Liver (tissue), 9 donors: ENCODE data around the gene TRAPPC3L. TPM values are rescaled to one million over a fixed set of nuclear protein-coding genes. Genes with fewer than 3 reads are reported as not detected.

Experiments
- DNase-seq: peaks from one replicate; pipeline ENCODE4 v3.0.0-alpha.2; 2017; ENCODE audit warnings: low spot score
- H3K27ac ChIP-seq, 2 donors: one replicate each; pipeline ENCODE4 v1.7.0; 2013; ENCODE audit warnings: inconsistent platforms in 2 of 2, low read length in 2 of 2, control low read depth in 1 of 2, low read depth in 1 of 2, mild to moderate bottlenecking in 1 of 2
- H3K27me3 ChIP-seq, 4 donors: one replicate each; pipeline versions ENCODE4 v1.6.1 to v1.7.0; 2013; ENCODE audit warnings: low read length in 3 of 4, inconsistent platforms in 1 of 4, mild to moderate bottlenecking in 1 of 4, moderate library complexity in 1 of 4; ENCODE audit not compliant: control insufficient read depth in 4 of 4, insufficient read depth in 4 of 4
- H3K36me3 ChIP-seq, 4 donors: one replicate each; pipeline versions ENCODE4 v1.6.1 to v1.7.0; 2013; ENCODE audit warnings: low read length in 3 of 4, mild to moderate bottlenecking in 3 of 4, low read depth in 1 of 4, moderate library complexity in 1 of 4; ENCODE audit not compliant: control insufficient read depth in 4 of 4, insufficient read depth in 3 of 4
- H3K4me1 ChIP-seq, 4 donors: one replicate each; pipeline versions ENCODE4 v1.6.1 to v1.7.0; 2013; ENCODE audit warnings: low read length in 3 of 4, mild to moderate bottlenecking in 3 of 4, moderate library complexity in 1 of 4; ENCODE audit not compliant: control insufficient read depth in 4 of 4, insufficient read depth in 4 of 4
- H3K4me3 ChIP-seq, 3 donors: one replicate each; pipeline versions ENCODE4 v1.6.1 to v1.7.0; 2013; ENCODE audit warnings: low read length in 3 of 3, control low read depth in 1 of 3, low read depth in 1 of 3, mild to moderate bottlenecking in 1 of 3
- H3K9ac ChIP-seq, 2 donors: one replicate each; pipeline ENCODE4 v1.7.0; 2013; ENCODE audit warnings: low read length in 2 of 2, mild to moderate bottlenecking in 2 of 2, moderate library complexity in 2 of 2, control low read depth in 1 of 2, low read depth in 1 of 2
- H3K9me3 ChIP-seq, 4 donors: one replicate each; pipeline versions ENCODE4 v1.6.1 to v1.7.0; 2013; ENCODE audit warnings: low read length in 3 of 4; ENCODE audit not compliant: control insufficient read depth in 4 of 4
- EGR1 ChIP-seq, 2 donors: IDR thresholded peaks; 2 replicates each; pipeline ENCODE4 v1.6.1; 2016 to 2018; ENCODE audit warnings: antibody characterized with exemption in 2 of 2, low read depth in 2 of 2
- FOXA1 ChIP-seq: IDR thresholded peaks from 2 replicates; pipeline ENCODE4 v1.6.1; 2016; ENCODE audit warnings: antibody characterized with exemption
- FOXA2 ChIP-seq: IDR thresholded peaks from 2 replicates; pipeline ENCODE4 v1.6.1; 2016; ENCODE audit warnings: antibody characterized with exemption
- GABPA ChIP-seq, 2 donors: IDR thresholded peaks in 1 of 2; conservative IDR thresholded peaks in 1 of 2; 2 replicates each; pipeline ENCODE4 v1.6.1; 2016; ENCODE audit warnings: antibody characterized with exemption in 2 of 2, mild to moderate bottlenecking in 1 of 2, moderate library complexity in 1 of 2
- HNF4A ChIP-seq, 2 donors: conservative IDR thresholded peaks; 2 replicates each; pipeline ENCODE4 v1.6.1; 2016; ENCODE audit warnings: antibody characterized with exemption in 2 of 2, mild to moderate bottlenecking in 2 of 2
- HNF4G ChIP-seq: IDR thresholded peaks from 2 replicates; pipeline ENCODE4 v1.6.1; 2016; ENCODE audit warnings: antibody characterized with exemption
- JUND ChIP-seq, 2 donors: IDR thresholded peaks; 2 replicates each; pipeline ENCODE4 v1.6.1; 2016; ENCODE audit warnings: antibody characterized with exemption in 2 of 2
- NR2F2 ChIP-seq: IDR thresholded peaks from 2 replicates; pipeline ENCODE4 v1.6.1; 2016; ENCODE audit warnings: antibody characterized with exemption
- RAD21 ChIP-seq, 2 donors: IDR thresholded peaks; 2 replicates each; pipeline ENCODE4 v1.6.1; 2016; ENCODE audit warnings: antibody characterized with exemption in 2 of 2, mild to moderate bottlenecking in 2 of 2
- RXRA ChIP-seq, 2 donors: IDR thresholded peaks; 2 replicates each; pipeline ENCODE4 v1.6.1; 2017 to 2018; ENCODE audit warnings: antibody characterized with exemption in 2 of 2, mild to moderate bottlenecking in 1 of 2
- SP1 ChIP-seq: IDR thresholded peaks from 2 replicates; pipeline ENCODE4 v1.6.1; 2018; ENCODE audit warnings: antibody characterized with exemption, mild to moderate bottlenecking
- TAF1 ChIP-seq: conservative IDR thresholded peaks from 2 replicates; pipeline ENCODE4 v1.6.1; 2016; ENCODE audit warnings: antibody characterized with exemption, mild to moderate bottlenecking
- YY1 ChIP-seq: IDR thresholded peaks from 2 replicates; pipeline ENCODE4 v1.6.1; 2016; ENCODE audit warnings: antibody characterized with exemption, mild to moderate bottlenecking
- WGBS: extraction: QIAGEN DNeasy Blood & Tissue Kit; methylation state at CpG from one replicate; pipeline ENCODE4 v1.1.7; 2013; 5-methylcytosine and 5-hydroxymethylcytosine counted together
- polyA plus RNA-seq, 2 donors: library from polyadenylated mRNA; stranded (reverse) in 1 of 2; unstranded in 1 of 2; fragments of 200-250 nt in 1 of 2; fragments of >200 nt in 1 of 2; fragmentation: Nextera tagmentation in 1 of 2; extraction: Ambion mirVana in 1 of 2; gene quantifications; one replicate each; pipeline versions ENCODE4 v1.2.1 to v1.2.3, GENCODE V29; 2013 to 2015
- total RNA-seq, 2 donors: library from RNA; depleted of rRNA; stranded (reverse); fragments of >200 nt; gene quantifications; one replicate each; pipeline ENCODE4 v1.2.3, GENCODE V29; 2014
- TF ChIP-seq, protein P1 (sequence below): IDR thresholded peaks from 2 replicates; pipeline ENCODE4 v1.6.1; 2016; ENCODE audit warnings: antibody characterized with exemption, mild to moderate bottlenecking
- TF ChIP-seq, protein P2 (sequence below): IDR thresholded peaks from 2 replicates; pipeline ENCODE4 v1.6.1; 2016; ENCODE audit warnings: antibody characterized with exemption
- TF ChIP-seq, protein P3 (sequence below): IDR thresholded peaks from 2 replicates; pipeline ENCODE4 v1.6.1; 2016; ENCODE audit warnings: antibody characterized with exemption
- TF ChIP-seq, protein P4 (sequence below): IDR thresholded peaks from 2 replicates; pipeline ENCODE4 v1.6.1; 2016; ENCODE audit warnings: antibody characterized with exemption
- TF ChIP-seq, protein P5 (sequence below): fragments of 150-350 bp; IDR thresholded peaks from 2 replicates; pipeline ENCODE4 v1.5.1; 2017; ENCODE audit warnings: improper control_type of control experiment, low read depth, low read length; ENCODE audit not compliant: missing input control
- donor health status: healthy.
- donor health status: healthy.
- donor health status: healthy.
- donor health status: healthy.
- donor health status: healthy.

The TRAPPC3L gene
- total and polyA plus RNA-seq, 4 donors, result 0.08 to 0.21 (median 0.16) TPM

DNA sequence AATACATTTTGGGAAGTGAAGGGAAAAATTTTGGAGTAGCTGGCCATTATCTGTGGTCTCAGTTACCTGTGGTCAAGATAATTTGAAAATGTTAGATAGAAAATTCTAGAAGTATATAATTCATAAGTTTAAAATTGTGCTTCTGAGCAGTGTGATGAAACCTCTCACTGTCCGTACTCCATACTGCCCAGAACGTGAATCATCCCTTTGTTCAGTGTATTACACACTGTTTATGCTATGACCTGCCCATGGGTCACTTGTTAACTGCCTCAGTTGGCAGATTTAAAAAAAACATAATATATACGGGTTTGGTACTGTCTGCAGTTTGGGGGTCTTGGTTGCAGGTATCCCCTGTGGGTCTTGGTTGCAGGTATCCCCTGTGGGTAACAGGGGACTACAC, 38.2 kb downstream of the TRAPPC3L start:
- no peaks in the 10 kb centered on the region for H3K4me1 ChIP-seq
- no peaks in the 10 kb centered on the region for H3K36me3 ChIP-seq
- 85% methylated on average over 3 of the region's 3 CpGs for WGBS
- TF ChIP-seq YY1 (no peak), SP1 (no peak), NR2F2 (no peak), TAF1 (no peak), HNF4G (no peak), FOXA1 (no peak), FOXA2 (no peak), GABPA (IDR thresholded peaks at IDR 0.05 in 1 of 2, conservative IDR thresholded peaks at IDR 0.05 in 1 of 2) (no peak), RXRA (IDR thresholded peaks at IDR 0.05) (no peak), JUND (IDR thresholded peaks at IDR 0.05) (no peak), EGR1 (IDR thresholded peaks at IDR 0.05; ENCODE audit: low read depth in 2 of 2) (no peak), RAD21 (IDR thresholded peaks at IDR 0.05) (no peak)
- TF ChIP-seq, protein P1, sequence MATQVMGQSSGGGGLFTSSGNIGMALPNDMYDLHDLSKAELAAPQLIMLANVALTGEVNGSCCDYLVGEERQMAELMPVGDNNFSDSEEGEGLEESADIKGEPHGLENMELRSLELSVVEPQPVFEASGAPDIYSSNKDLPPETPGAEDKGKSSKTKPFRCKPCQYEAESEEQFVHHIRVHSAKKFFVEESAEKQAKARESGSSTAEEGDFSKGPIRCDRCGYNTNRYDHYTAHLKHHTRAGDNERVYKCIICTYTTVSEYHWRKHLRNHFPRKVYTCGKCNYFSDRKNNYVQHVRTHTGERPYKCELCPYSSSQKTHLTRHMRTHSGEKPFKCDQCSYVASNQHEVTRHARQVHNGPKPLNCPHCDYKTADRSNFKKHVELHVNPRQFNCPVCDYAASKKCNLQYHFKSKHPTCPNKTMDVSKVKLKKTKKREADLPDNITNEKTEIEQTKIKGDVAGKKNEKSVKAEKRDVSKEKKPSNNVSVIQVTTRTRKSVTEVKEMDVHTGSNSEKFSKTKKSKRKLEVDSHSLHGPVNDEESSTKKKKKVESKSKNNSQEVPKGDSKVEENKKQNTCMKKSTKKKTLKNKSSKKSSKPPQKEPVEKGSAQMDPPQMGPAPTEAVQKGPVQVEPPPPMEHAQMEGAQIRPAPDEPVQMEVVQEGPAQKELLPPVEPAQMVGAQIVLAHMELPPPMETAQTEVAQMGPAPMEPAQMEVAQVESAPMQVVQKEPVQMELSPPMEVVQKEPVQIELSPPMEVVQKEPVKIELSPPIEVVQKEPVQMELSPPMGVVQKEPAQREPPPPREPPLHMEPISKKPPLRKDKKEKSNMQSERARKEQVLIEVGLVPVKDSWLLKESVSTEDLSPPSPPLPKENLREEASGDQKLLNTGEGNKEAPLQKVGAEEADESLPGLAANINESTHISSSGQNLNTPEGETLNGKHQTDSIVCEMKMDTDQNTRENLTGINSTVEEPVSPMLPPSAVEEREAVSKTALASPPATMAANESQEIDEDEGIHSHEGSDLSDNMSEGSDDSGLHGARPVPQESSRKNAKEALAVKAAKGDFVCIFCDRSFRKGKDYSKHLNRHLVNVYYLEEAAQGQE, result no peak
- TF ChIP-seq, protein P2, sequence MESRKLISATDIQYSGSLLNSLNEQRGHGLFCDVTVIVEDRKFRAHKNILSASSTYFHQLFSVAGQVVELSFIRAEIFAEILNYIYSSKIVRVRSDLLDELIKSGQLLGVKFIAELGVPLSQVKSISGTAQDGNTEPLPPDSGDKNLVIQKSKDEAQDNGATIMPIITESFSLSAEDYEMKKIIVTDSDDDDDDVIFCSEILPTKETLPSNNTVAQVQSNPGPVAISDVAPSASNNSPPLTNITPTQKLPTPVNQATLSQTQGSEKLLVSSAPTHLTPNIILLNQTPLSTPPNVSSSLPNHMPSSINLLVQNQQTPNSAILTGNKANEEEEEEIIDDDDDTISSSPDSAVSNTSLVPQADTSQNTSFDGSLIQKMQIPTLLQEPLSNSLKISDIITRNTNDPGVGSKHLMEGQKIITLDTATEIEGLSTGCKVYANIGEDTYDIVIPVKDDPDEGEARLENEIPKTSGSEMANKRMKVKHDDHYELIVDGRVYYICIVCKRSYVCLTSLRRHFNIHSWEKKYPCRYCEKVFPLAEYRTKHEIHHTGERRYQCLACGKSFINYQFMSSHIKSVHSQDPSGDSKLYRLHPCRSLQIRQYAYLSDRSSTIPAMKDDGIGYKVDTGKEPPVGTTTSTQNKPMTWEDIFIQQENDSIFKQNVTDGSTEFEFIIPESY, result no peak
- TF ChIP-seq, protein P3, sequence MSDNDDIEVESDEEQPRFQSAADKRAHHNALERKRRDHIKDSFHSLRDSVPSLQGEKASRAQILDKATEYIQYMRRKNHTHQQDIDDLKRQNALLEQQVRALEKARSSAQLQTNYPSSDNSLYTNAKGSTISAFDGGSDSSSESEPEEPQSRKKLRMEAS, result no peak
- TF ChIP-seq, protein P4, sequence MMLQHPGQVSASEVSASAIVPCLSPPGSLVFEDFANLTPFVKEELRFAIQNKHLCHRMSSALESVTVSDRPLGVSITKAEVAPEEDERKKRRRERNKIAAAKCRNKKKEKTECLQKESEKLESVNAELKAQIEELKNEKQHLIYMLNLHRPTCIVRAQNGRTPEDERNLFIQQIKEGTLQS, result no peak
- no peak overlapping the region for H3K27ac ChIP-seq
- no peak overlapping the region for H3K9ac ChIP-seq
- H3K27me3 ChIP-seq, result no peaks in the 10 kb centered on the region
- H3K4me3 ChIP-seq, result no peak overlapping the region
- H3K9me3 ChIP-seq, result peaks cover 0 to 4% (median under 1%) of the 10 kb centered on the region in 4 donors
- no peak for DNase-seq

DNA sequence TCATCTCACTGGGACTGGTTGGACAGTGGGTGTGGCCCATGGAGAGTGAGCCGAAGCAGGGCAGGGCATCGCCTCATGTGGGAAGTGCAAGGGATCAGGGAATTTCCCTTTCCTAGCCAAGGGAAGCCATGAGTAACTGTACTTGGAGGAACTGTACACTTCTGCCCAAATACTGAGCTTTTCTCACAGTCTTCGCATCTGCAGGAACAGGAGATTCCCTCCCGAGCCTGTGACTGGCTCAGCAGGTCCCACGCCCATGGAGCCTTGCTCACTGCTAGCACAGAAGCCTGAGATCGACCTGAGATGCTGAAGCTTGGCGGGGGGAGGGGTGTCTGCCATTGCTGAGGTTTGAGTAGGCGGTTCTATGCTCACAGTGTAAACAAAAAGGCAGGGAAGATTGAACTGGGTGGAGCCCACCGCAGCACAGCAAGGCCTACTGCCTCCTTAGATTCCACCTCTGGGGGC, 44.5 kb downstream of the TRAPPC3L start:
- H3K36me3 ChIP-seq, result no peaks in the 10 kb centered on the region
- no peaks in the 10 kb centered on the region for H3K4me1 ChIP-seq
- no peak for DNase-seq
- H3K9me3 ChIP-seq, result no peaks in the 10 kb centered on the region
- WGBS, result 64% methylated on average over 9 of the region's 9 CpGs
- H3K9ac ChIP-seq, result no peak overlapping the region
- H3K27me3 ChIP-seq, result no peaks in the 10 kb centered on the region
- H3K4me3 ChIP-seq, result no peak overlapping the region
- H3K27ac ChIP-seq, result no peak overlapping the region
- TF ChIP-seq JUND (IDR thresholded peaks at IDR 0.05) (no peak), FOXA2 (no peak), YY1 (no peak), NR2F2 (no peak), TAF1 (no peak), GABPA (IDR thresholded peaks at IDR 0.05 in 1 of 2, conservative IDR thresholded peaks at IDR 0.05 in 1 of 2) (no peak), FOXA1 (no peak), HNF4A (conservative IDR thresholded peaks at IDR 0.05) (no peak), RAD21 (IDR thresholded peaks at IDR 0.05) (no peak), SP1 (no peak)
- TF ChIP-seq, protein P5, sequence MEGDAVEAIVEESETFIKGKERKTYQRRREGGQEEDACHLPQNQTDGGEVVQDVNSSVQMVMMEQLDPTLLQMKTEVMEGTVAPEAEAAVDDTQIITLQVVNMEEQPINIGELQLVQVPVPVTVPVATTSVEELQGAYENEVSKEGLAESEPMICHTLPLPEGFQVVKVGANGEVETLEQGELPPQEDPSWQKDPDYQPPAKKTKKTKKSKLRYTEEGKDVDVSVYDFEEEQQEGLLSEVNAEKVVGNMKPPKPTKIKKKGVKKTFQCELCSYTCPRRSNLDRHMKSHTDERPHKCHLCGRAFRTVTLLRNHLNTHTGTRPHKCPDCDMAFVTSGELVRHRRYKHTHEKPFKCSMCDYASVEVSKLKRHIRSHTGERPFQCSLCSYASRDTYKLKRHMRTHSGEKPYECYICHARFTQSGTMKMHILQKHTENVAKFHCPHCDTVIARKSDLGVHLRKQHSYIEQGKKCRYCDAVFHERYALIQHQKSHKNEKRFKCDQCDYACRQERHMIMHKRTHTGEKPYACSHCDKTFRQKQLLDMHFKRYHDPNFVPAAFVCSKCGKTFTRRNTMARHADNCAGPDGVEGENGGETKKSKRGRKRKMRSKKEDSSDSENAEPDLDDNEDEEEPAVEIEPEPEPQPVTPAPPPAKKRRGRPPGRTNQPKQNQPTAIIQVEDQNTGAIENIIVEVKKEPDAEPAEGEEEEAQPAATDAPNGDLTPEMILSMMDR, result no peak
- TF ChIP-seq, protein P2, result no peak
- TF ChIP-seq, protein P1, result no peak
- TF ChIP-seq, protein P3, result no peak
